CD4-positive, alpha-beta memory T cell (primary cell): ENCODE measurements around the gene C15orf40. TPM values are rescaled to one million over a fixed set of nuclear protein-coding genes. Genes with fewer than 3 reads are reported as not detected.
"Not testable (repeated sequence)": the region's sequence is repeated elsewhere in the genome, so short reads cannot be mapped to it uniquely, and the experiment has no call there.

Experiments used
- CTCF ChIA-PET: fragments of 350-600 bp; sonication (Branson Sonifier 250); formaldehyde crosslinking; loops from one replicate; lab custom pipeline; 2021; ENCODE audit warnings: inconsistent platforms; ENCODE audit not compliant: partially characterized antibody; lab: Charles Lee
- POLR2A ChIA-PET: fragments of 350-600 bp; sonication (Branson Sonifier 250); formaldehyde crosslinking; loops from one replicate; lab custom pipeline; 2021; ENCODE audit not compliant: partially characterized antibody; lab: Charles Lee
- DNase-seq, 5 donors: peaks; one replicate each; pipeline versions ENCODE4 v3.0.0 to v3.0.0-alpha.2; 2020 to 2022; ENCODE audit warnings: mixed read lengths in 1 of 5
- H3K27ac ChIP-seq: one replicate; pipeline ENCODE4 v1.7.0; 2013; ENCODE audit warnings: low read depth, low read length
- H3K27me3 ChIP-seq: 2 replicates; pipeline ENCODE4 v1.7.0; 2013; ENCODE audit warnings: mild to moderate bottlenecking, low read length, moderate library complexity; ENCODE audit not compliant: insufficient read depth
- H3K36me3 ChIP-seq: 2 replicates; pipeline ENCODE4 v1.7.0; 2013; ENCODE audit warnings: mild to moderate bottlenecking, low read length, moderate library complexity; ENCODE audit not compliant: insufficient read depth
- H3K4me1 ChIP-seq: 2 replicates; pipeline ENCODE4 v1.7.0; 2013; ENCODE audit warnings: mild to moderate bottlenecking, low read length, moderate library complexity; ENCODE audit not compliant: insufficient read depth
- H3K4me3 ChIP-seq, 2 donors: one replicate each; pipeline ENCODE4 v1.7.0; 2013; ENCODE audit warnings: low read length in 2 of 2, mild to moderate bottlenecking in 1 of 2
- H3K9me3 ChIP-seq, 2 donors: one replicate each; pipeline ENCODE4 v1.7.0; 2013; ENCODE audit warnings: low read length in 2 of 2, control low read depth in 1 of 2; ENCODE audit not compliant: control insufficient read depth in 1 of 2
- H3K27ac Mint-ChIP-seq, 7 donors: one replicate each; pipeline ENCODE4 v1.8.0; 2020 to 2021; ENCODE audit warnings: mixed read lengths in 7 of 7, mild to moderate bottlenecking in 6 of 7, inconsistent platforms in 3 of 7, moderate library complexity in 3 of 7
- H3K27me3 Mint-ChIP-seq, 2 donors: one replicate each; pipeline ENCODE4 v1.8.0; 2020 to 2021; ENCODE audit warnings: mixed read lengths in 2 of 2
- H3K36me3 Mint-ChIP-seq, 2 donors: one replicate each; pipeline ENCODE4 v1.8.0; 2020 to 2021; ENCODE audit warnings: mixed read lengths in 2 of 2, inconsistent platforms in 1 of 2, mild to moderate bottlenecking in 1 of 2
- H3K4me1 Mint-ChIP-seq, 4 donors: one replicate each; pipeline ENCODE4 v1.8.0; 2020 to 2021; ENCODE audit warnings: mixed read lengths in 4 of 4, mild to moderate bottlenecking in 1 of 4
- H3K4me3 Mint-ChIP-seq, 8 donors: one replicate each; pipeline ENCODE4 v1.8.0; 2020 to 2021; ENCODE audit warnings: mixed read lengths in 8 of 8, mild to moderate bottlenecking in 7 of 8, moderate library complexity in 6 of 8, inconsistent platforms in 3 of 8
- H3K9me3 Mint-ChIP-seq, 8 donors: one replicate each; pipeline ENCODE4 v1.8.0; 2020 to 2021; ENCODE audit warnings: mixed read lengths in 8 of 8, mild to moderate bottlenecking in 5 of 8, inconsistent platforms in 3 of 8, moderate library complexity in 1 of 8
- intact Hi-C: fragments of 100-400 bp; cut with micrococcal nuclease; formaldehyde crosslinking; loops from one replicate; pipeline ENCODE4 v1.15.1; 2023
- polyA plus RNA-seq, 2 donors: library from polyadenylated mRNA; unstranded; fragments of 300-500 nt; fragmentation: Illumina TruSeq; gene quantifications; one replicate each; pipeline ENCODE4 v1.2.3, GENCODE V29; 2021
- total RNA-seq, 2 experiments: library from RNA; stranded (reverse); gene quantifications; one replicate each; pipeline ENCODE4 v1.2.3, GENCODE V29; 2021

The C15orf40 gene
- total and polyA plus RNA-seq, 4 experiments from 2014 or later: 47.0 to 61.0 (median 49.8) TPM

GRCh38 chr15:83014205-83014653 is 2.8 kb upstream of the C15orf40 start:
- Histone ChIP-seq H3K27me3 (no peaks in the 10 kb centered on the region), H3K4me1 (peaks cover 35% of the 10 kb centered on the region), H3K27ac (no peak overlapping the region), H3K4me3 (no peak overlapping the region), H3K36me3 (peaks cover 14% of the 10 kb centered on the region), H3K9me3 (no peaks in the 10 kb centered on the region)
- ChIA-PET POLR2A (interaction anchor here (4.7 kb wide), 1 partner anchor 53 kb away, joined by 31 read pairs; the partner anchor contains the start of gene BTBD1), CTCF (interaction anchor here (0.9 to 2.1 kb wide), 3 partner anchors 14 to 483 kb away, joined by 3 to 4 read pairs (median 4); partner anchors contain the start of gene RPS17)
- H3K4me1 Mint-ChIP-seq: peaks cover 31 to 54% (median 43%) of the 10 kb centered on the region in 4 donors
- H3K4me3 Mint-ChIP-seq: no peak overlapping the region
- peaks cover 0 to 4% (median 0%) of the 10 kb centered on the region in 8 donors for H3K9me3 Mint-ChIP-seq
- H3K27me3 Mint-ChIP-seq: no peaks in the 10 kb centered on the region
- H3K27ac Mint-ChIP-seq: peak overlapping the region in 6 of 7 donors; percentile 2 to 84 (median 64)
- H3K36me3 Mint-ChIP-seq: peaks cover 12 to 31% of the 10 kb centered on the region in 2 donors
- no peak for DNase-seq
- intact Hi-C loops: loop anchor here (5.0 kb wide), 1 partner anchor 543 kb away; no protein-coding TSS in a partner anchor

- no peaks in the 10 kb centered on the region for H3K27me3 ChIP-seq
- no peak for DNase-seq
- H3K36me3 Mint-ChIP-seq: peaks cover 16 to 32% of the 10 kb centered on the region in 2 donors
- peak overlapping the region; percentile 35 to 97 (median 85) for H3K27ac Mint-ChIP-seq
- intact Hi-C loops: loop anchor here (5.0 kb wide), 1 partner anchor 545 kb away; no protein-coding TSS in a partner anchor
- ChIA-PET POLR2A (interaction anchor here (1.0 to 4.7 kb wide), 9 partner anchors 9 to 472 kb away, joined by 3 to 42 read pairs (median 5); partner anchors contain the start of genes BTBD1, RAMAC, RPS17 and WHAMM), CTCF (interaction anchor here (2.1 kb wide), 1 partner anchor 12 kb away, joined by 4 read pairs; no protein-coding TSS in a partner anchor)
- no peak overlapping the region for H3K27ac ChIP-seq
- peak overlapping the region; percentile 9 to 100 (median 98) for H3K4me3 Mint-ChIP-seq
- H3K9me3 Mint-ChIP-seq: peaks cover 0 to 4% (median 0%) of the 10 kb centered on the region in 8 donors
- peaks cover 31 to 55% (median 45%) of the 10 kb centered on the region in 4 donors for H3K4me1 Mint-ChIP-seq
- no peak overlapping the region for H3K4me3 ChIP-seq
- peaks cover 35% of the 10 kb centered on the region for H3K4me1 ChIP-seq
- H3K27me3 Mint-ChIP-seq: no peaks in the 10 kb centered on the region
- H3K9me3 ChIP-seq: no peaks in the 10 kb centered on the region
- peaks cover 16% of the 10 kb centered on the region for H3K36me3 ChIP-seq
These were observed 1.2 kb upstream of the C15orf40 start for GRCh38 chr15:83012636-83013035.

- peak overlapping the region; percentile 68 for H3K27ac ChIP-seq
- peak overlapping the region; percentile 95 to 100 (median 98) for H3K4me3 Mint-ChIP-seq
- H3K36me3 ChIP-seq: peaks cover 19% of the 10 kb centered on the region
- CTCF ChIA-PET: interaction anchor here (0.6 to 2.6 kb wide), 8 partner anchors 11 to 262 kb away, joined by 3 to 28 read pairs (median 4); partner anchors contain the start of genes BTBD1 and RAMAC
- H3K27me3 Mint-ChIP-seq: no peaks in the 10 kb centered on the region
- H3K9me3 ChIP-seq: no peaks in the 10 kb centered on the region
- H3K36me3 Mint-ChIP-seq: peaks cover 17 to 34% of the 10 kb centered on the region in 2 donors
- H3K27ac Mint-ChIP-seq: peak overlapping the region; percentile 81 to 97 (median 93)
- H3K4me1 Mint-ChIP-seq: peaks cover 33 to 55% (median 46%) of the 10 kb centered on the region in 4 donors
- peaks cover 35% of the 10 kb centered on the region for H3K4me1 ChIP-seq
- DNase-seq: no peak
- intact Hi-C loops: loop anchor here (5.0 kb wide), 1 partner anchor 545 kb away; no protein-coding TSS in a partner anchor
- H3K9me3 Mint-ChIP-seq: peaks cover 0 to 4% (median 0%) of the 10 kb centered on the region in 8 donors
- H3K27me3 ChIP-seq: no peaks in the 10 kb centered on the region
- POLR2A ChIA-PET: interaction anchor here (1.0 to 4.7 kb wide), 11 partner anchors 9 to 472 kb away, joined by 3 to 42 read pairs (median 5); partner anchors contain the start of genes BTBD1, RAMAC, RPS17 and WHAMM
- peak overlapping the region in 1 of 2 donors; percentile 92 for H3K4me3 ChIP-seq
These were observed 612 bp upstream of the C15orf40 start for GRCh38 chr15:83012076-83012426.

GRCh38 chr15:83010709-83011270 is 649 bp downstream of the C15orf40 start:
- peak overlapping the region; percentile 68 for H3K27ac ChIP-seq
- peak overlapping the region; percentile 85 to 97 (median 96) for H3K27ac Mint-ChIP-seq
- peaks cover 35% of the 10 kb centered on the region for H3K4me1 ChIP-seq
- no peaks in the 10 kb centered on the region for H3K27me3 Mint-ChIP-seq
- H3K4me1 Mint-ChIP-seq: peaks cover 34 to 55% (median 45%) of the 10 kb centered on the region in 4 donors
- H3K9me3 Mint-ChIP-seq: peaks cover 0 to 4% (median 0%) of the 10 kb centered on the region in 8 donors
- H3K36me3 ChIP-seq: peaks cover 23% of the 10 kb centered on the region
- no peaks in the 10 kb centered on the region for H3K27me3 ChIP-seq
- peak overlapping the region; percentile 70 to 92 for H3K4me3 ChIP-seq
- intact Hi-C loops: loop anchor here (1.0 to 5.0 kb wide), 4 partner anchors 24 to 547 kb away; partner anchors contain the start of genes BTBD1 and RAMAC
- H3K36me3 Mint-ChIP-seq: peaks cover 20 to 35% of the 10 kb centered on the region in 2 donors
- H3K4me3 Mint-ChIP-seq: peak overlapping the region; percentile 95 to 100 (median 98)
- ChIA-PET CTCF (interaction anchor here (0.7 to 2.6 kb wide), 9 partner anchors 10 to 480 kb away, joined by 4 to 28 read pairs (median 6); partner anchors contain the start of gene RAMAC), POLR2A (interaction anchor here (0.7 to 4.7 kb wide), 10 partner anchors 11 to 471 kb away, joined by 3 to 42 read pairs (median 5); partner anchors contain the start of genes BTBD1, RAMAC, RPS17 and WHAMM)
- DNase-seq: peak; percentile 66 to 77 (median 69)
- no peaks in the 10 kb centered on the region for H3K9me3 ChIP-seq

- not testable (repeated sequence) for DNase-seq, H3K4me3 Mint-ChIP-seq, H3K36me3 ChIP-seq, H3K27ac ChIP-seq, H3K4me3 ChIP-seq, H3K27me3 Mint-ChIP-seq, H3K4me1 ChIP-seq, H3K9me3 ChIP-seq, H3K9me3 Mint-ChIP-seq, H3K27me3 ChIP-seq
- POLR2A ChIA-PET: interaction anchor here (1.0 to 1.6 kb wide), 3 partner anchors 10 to 460 kb away, joined by 5 to 10 read pairs (median 8); partner anchors contain the start of genes C15orf40, RAMAC and RPS17
- intact Hi-C loops: loop anchor here (2.0 kb wide), 1 partner anchor 14 kb away; the partner anchor contains the start of gene RAMAC
- peaks cover 6 to 12% (median 9%) of the 10 kb centered on the region in 4 donors for H3K4me1 Mint-ChIP-seq
- H3K36me3 Mint-ChIP-seq: peaks cover 0 to 14% of the 10 kb centered on the region in 2 donors
- peak overlapping the region in 5 of 7 donors; percentile 51 to 92 (median 68) for H3K27ac Mint-ChIP-seq
- CTCF ChIA-PET: interaction anchor here (0.9 to 4.0 kb wide), 14 partner anchors 10 to 473 kb away, joined by 3 to 28 read pairs (median 6); partner anchors contain the start of genes C15orf40, RAMAC and RPS17
These were observed 10.8 kb downstream of the C15orf40 start for GRCh38 chr15:83000672-83001031.

DNA sequence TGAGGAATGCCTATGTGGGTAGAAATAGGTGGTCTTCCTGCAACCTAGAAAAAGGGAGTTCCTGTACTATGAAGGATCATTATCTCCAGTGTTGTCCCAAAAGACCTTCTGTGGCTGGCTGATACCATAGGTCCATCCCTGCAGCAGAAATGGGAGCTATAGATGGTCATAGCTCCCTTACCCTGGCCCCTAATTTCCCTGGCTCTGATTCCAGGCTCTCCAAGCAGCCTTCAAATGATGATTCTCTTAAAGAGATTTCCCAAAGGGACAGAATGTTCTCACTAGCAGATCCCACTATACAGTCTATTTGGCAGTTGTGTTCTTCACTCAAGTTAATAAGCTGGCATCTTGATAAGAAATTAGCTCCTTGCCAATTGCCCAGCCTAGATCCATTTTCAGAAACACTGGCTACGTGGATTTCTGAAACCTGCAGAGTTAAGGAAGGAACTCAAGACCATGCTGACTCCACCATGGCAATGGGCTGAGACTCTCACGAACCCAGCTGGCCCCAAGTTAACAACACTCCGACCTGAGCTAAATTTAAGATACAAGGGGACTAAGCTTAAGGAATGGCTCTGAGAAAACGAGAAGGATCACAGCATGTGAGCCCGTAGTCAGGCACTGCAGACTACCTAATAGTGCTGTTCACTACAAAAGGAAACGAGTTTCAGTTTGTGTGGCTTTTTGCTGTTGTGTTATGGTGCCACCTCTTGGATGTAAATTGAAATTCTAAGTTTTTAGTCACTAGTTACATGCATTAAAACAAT is 11.4 kb downstream of the C15orf40 start:
- peak in 4 of 5 donors; percentile 48 to 52 (median 50) for DNase-seq
- peaks cover 5% of the 10 kb centered on the region for H3K36me3 ChIP-seq
- H3K36me3 Mint-ChIP-seq: peaks cover 0 to 11% of the 10 kb centered on the region in 2 donors
- no peaks in the 10 kb centered on the region for H3K27me3 Mint-ChIP-seq
- POLR2A ChIA-PET: interaction anchor here (0.6 to 1.6 kb wide), 4 partner anchors 11 to 459 kb away, joined by 4 to 10 read pairs (median 6); partner anchors contain the start of genes C15orf40, RAMAC and RPS17
- peak overlapping the region in 7 of 8 donors; percentile 66 to 84 (median 79) for H3K4me3 Mint-ChIP-seq
- peak overlapping the region; percentile 51 to 94 (median 89) for H3K27ac Mint-ChIP-seq
- CTCF ChIA-PET: interaction anchor here (0.7 to 4.0 kb wide), 20 partner anchors 11 to 472 kb away, joined by 3 to 28 read pairs (median 5); partner anchors contain the start of genes C15orf40, RAMAC and RPS17
- intact Hi-C loops: loop anchor here (2.0 kb wide), 1 partner anchor 13 kb away; the partner anchor contains the start of gene RAMAC
- peak overlapping the region; percentile 1 to 48 for H3K4me3 ChIP-seq
- peaks cover 9% of the 10 kb centered on the region for H3K4me1 ChIP-seq
- H3K9me3 ChIP-seq: no peaks in the 10 kb centered on the region
- no peaks in the 10 kb centered on the region for H3K9me3 Mint-ChIP-seq
- H3K4me1 Mint-ChIP-seq: peaks cover 6 to 12% (median 9%) of the 10 kb centered on the region in 4 donors
- no peaks in the 10 kb centered on the region for H3K27me3 ChIP-seq
- H3K27ac ChIP-seq: peak overlapping the region; percentile 10
